SK-N-MC (cell line): Measurements from ENCODE around the gene SRBD1.

ENCODE experiments used
- DNase-seq: peaks from one replicate; pipeline ENCODE4 v3.0.0-alpha.2; 2011; ENCODE audit warnings: low read depth, low spot score
- H3K27ac ChIP-seq: fragments of 200-600 bp; sonication (generic); 2 replicates; pipeline ENCODE4 v1.5.1; 2016; ENCODE audit warnings: mixed run types
- H3K36me3 ChIP-seq: fragments of 200-600 bp; sonication (generic); 2 replicates; pipeline ENCODE4 v1.6.1; 2017; ENCODE audit warnings: antibody characterized with exemption, low read length, mixed read lengths; ENCODE audit not compliant: insufficient read depth
- H3K4me3 ChIP-seq: fragments of 200-600 bp; sonication (generic); 2 replicates; pipeline ENCODE4 v1.5.1; 2016
- H3K9ac ChIP-seq: fragments of 200-600 bp; sonication (generic); 2 replicates; pipeline ENCODE4 v1.8.0; 2017; ENCODE audit warnings: mixed run types, mixed read lengths; ENCODE audit not compliant: insufficient read length
- H3K9me3 ChIP-seq: fragments of 200-600 bp; sonication (generic); 2 replicates; pipeline ENCODE4 v1.6.1; 2017; ENCODE audit warnings: low read depth, mild to moderate bottlenecking, antibody characterized with exemption, low read length, moderate library complexity, mixed read lengths
- EZH2 ChIP-seq: fragments of 200-600 bp; sonication (generic); IDR thresholded peaks from one replicate; pipeline ENCODE4 v1.6.1; 2017; ENCODE audit warnings: antibody characterized with exemption
- FOXP2 ChIP-seq: optimal IDR thresholded peaks from 2 replicates; pipeline ENCODE3; 2011; ENCODE audit warnings: mild to moderate bottlenecking, moderate library complexity; ENCODE audit not compliant: insufficient read depth; ENCODE audit errors: extremely low read length, control extremely low read depth
- POLR2AphosphoS5 ChIP-seq: IDR thresholded peaks from 2 replicates; pipeline ENCODE4 v1.6.1; 2012; ENCODE audit warnings: mild to moderate bottlenecking, low read depth, low read length, borderline replicate concordance

Gene SRBD1

GRCh38 chr2:45524016-45524415 lies 87.1 kb downstream of the SRBD1 start:
- Histone ChIP-seq H3K9me3 (no peaks in the 10 kb centered on the region), H3K27ac (no peak overlapping the region), H3K36me3 (no peaks in the 10 kb centered on the region), H3K9ac (no peak overlapping the region), H3K4me3 (no peak overlapping the region)
- DNase-seq: no peak
- no peak for TF ChIP-seq POLR2AphosphoS5
- no peak for TF ChIP-seq EZH2
- TF ChIP-seq FOXP2: no peak

- TF ChIP-seq POLR2AphosphoS5 (no peak), EZH2 (no peak), FOXP2 (no peak)
- H3K4me3 ChIP-seq: no peak overlapping the region
- H3K36me3 ChIP-seq: no peaks in the 10 kb centered on the region
- no peak overlapping the region for H3K27ac ChIP-seq
- DNase-seq: no peak
- no peaks in the 10 kb centered on the region for H3K9me3 ChIP-seq
- no peak overlapping the region for H3K9ac ChIP-seq
Measured at GRCh38 chr2:45518546-45518945, 92.5 kb downstream of the SRBD1 start.

DNA sequence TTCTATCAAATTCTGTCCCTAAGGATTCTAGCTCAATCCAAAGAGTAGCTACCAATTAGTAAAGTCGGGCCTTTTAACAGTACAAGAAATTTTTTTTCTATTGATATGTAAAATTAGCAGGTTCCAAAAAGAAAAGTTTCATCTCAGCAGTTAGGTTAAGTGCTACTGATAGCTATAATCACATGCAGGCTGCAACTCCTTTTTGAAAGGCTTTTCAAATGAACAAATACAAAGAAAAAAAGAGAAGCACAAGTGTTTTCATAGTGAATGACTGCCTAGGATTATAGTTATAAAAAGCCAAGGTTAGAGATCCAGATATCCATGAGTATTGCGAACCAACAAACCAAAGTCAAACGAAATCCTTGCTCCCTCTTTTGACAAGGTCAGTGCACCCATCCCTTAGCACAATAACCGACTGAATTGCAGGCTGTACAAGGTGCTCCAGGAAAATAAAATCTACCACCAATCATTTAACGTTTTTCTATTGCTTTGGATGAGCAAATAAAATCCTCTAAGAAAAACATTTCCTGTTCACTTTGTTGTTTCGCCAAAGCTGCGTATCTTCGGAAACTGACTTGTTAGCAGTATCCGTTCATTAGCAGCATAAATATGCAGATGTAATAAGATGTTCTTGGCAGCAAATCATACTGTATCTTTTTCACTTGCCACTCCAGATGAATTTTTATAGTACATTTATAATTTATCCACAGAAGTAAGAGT lies 100.2 kb downstream of the SRBD1 start:
- Histone ChIP-seq H3K36me3 (no peaks in the 10 kb centered on the region), H3K27ac (no peak overlapping the region), H3K4me3 (peak overlapping the region; percentile 30; the same call in 1 of the 2 replicates), H3K9me3 (no peaks in the 10 kb centered on the region), H3K9ac (no peak overlapping the region)
- DNase-seq: no peak
- TF ChIP-seq EZH2: no peak
- TF ChIP-seq FOXP2: no peak
- TF ChIP-seq POLR2AphosphoS5: no peak

- Histone ChIP-seq H3K4me3 (no peak overlapping the region), H3K27ac (peak overlapping the region; percentile 1; the same call in 1 of the 2 replicates), H3K36me3 (no peaks in the 10 kb centered on the region), H3K9ac (no peak overlapping the region), H3K9me3 (no peaks in the 10 kb centered on the region)
- DNase-seq: no peak
- TF ChIP-seq EZH2 (no peak), FOXP2 (no peak), POLR2AphosphoS5 (no peak)
Measured at GRCh38 chr2:45506756-45507155, 104.3 kb downstream of the SRBD1 start.

- no peak overlapping the region for H3K9ac ChIP-seq
- no peak overlapping the region for H3K27ac ChIP-seq
- H3K36me3 ChIP-seq: no peaks in the 10 kb centered on the region
- DNase-seq: no peak
- TF ChIP-seq POLR2AphosphoS5: no peak
- H3K4me3 ChIP-seq: no peak overlapping the region
- H3K9me3 ChIP-seq: no peaks in the 10 kb centered on the region
Measured at GRCh38 chr2:45505138-45505537, 105.9 kb downstream of the SRBD1 start.

- H3K27ac ChIP-seq: no peak overlapping the region
- TF ChIP-seq EZH2: no peak
- no peak for TF ChIP-seq FOXP2
- TF ChIP-seq POLR2AphosphoS5: no peak
Measured at GRCh38 chr2:45498661-45499550, 112.2 kb downstream of the SRBD1 start.

GRCh38 chr2:45497355-45497754 lies 113.7 kb downstream of the SRBD1 start:
- Histone ChIP-seq H3K4me3 (no peak overlapping the region), H3K9me3 (no peaks in the 10 kb centered on the region), H3K27ac (no peak overlapping the region), H3K36me3 (no peaks in the 10 kb centered on the region), H3K9ac (no peak overlapping the region)
- no peak for DNase-seq
- no peak for TF ChIP-seq POLR2AphosphoS5
- TF ChIP-seq FOXP2: no peak
- TF ChIP-seq EZH2: no peak

More at GRCh38 chr2:45498661-45499550, 112.2 kb downstream of the SRBD1 start:
- Histone ChIP-seq H3K4me3 (no peak overlapping the region), H3K9me3 (no peaks in the 10 kb centered on the region), H3K36me3 (no peaks in the 10 kb centered on the region), H3K9ac (no peak overlapping the region)
- no peak for DNase-seq

GRCh38 chr2:45496869-45497268 lies 114.2 kb downstream of the SRBD1 start:
- Histone ChIP-seq H3K4me3 (no peak overlapping the region), H3K36me3 (no peaks in the 10 kb centered on the region), H3K27ac (no peak overlapping the region), H3K9me3 (no peaks in the 10 kb centered on the region), H3K9ac (no peak overlapping the region)
- no peak for TF ChIP-seq EZH2
- no peak for TF ChIP-seq POLR2AphosphoS5
- no peak for TF ChIP-seq FOXP2
- DNase-seq: no peak

- TF ChIP-seq FOXP2 (no peak), EZH2 (no peak), POLR2AphosphoS5 (no peak)
- no peaks in the 10 kb centered on the region for H3K9me3 ChIP-seq
- H3K9ac ChIP-seq: no peak overlapping the region
- no peak overlapping the region for H3K27ac ChIP-seq
- no peak overlapping the region for H3K4me3 ChIP-seq
- H3K36me3 ChIP-seq: no peaks in the 10 kb centered on the region
- DNase-seq: no peak
Measured at GRCh38 chr2:45494978-45495293, 116.1 kb downstream of the SRBD1 start.
